ACC112 (cell line): ENCODE results near the gene MGA.
A peak's percentile ranks its signal among the peaks of the same experiment; 100 is the strongest.

Experiments
- H2AFZ ChIP-seq: fragments of 200-600 bp; sonication (generic); one replicate; pipeline ENCODE4 v1.6.0; 2017; ENCODE audit warnings: antibody characterized with exemption, low read length; ENCODE audit not compliant: unreplicated experiment
- H3K27ac ChIP-seq: fragments of 200-600 bp; sonication (generic); 2 replicates; pipeline ENCODE4 v1.5.1; 2014; ENCODE audit warnings: low read depth, mild to moderate bottlenecking, antibody characterized with exemption, low read length, moderate library complexity
- H3K27me3 ChIP-seq: fragments of 200-600 bp; sonication (generic); 2 replicates; pipeline ENCODE4 v1.6.1; 2014; ENCODE audit warnings: mild to moderate bottlenecking, antibody characterized with exemption, low read length, moderate library complexity, mixed read lengths; ENCODE audit not compliant: insufficient read depth
- H3K36me3 ChIP-seq: fragments of 200-600 bp; sonication (generic); 2 replicates; pipeline ENCODE4 v1.6.1; 2016; ENCODE audit warnings: mild to moderate bottlenecking, antibody characterized with exemption, low read length, moderate library complexity, mixed read lengths; ENCODE audit not compliant: insufficient read depth
- H3K4me1 ChIP-seq: fragments of 200-600 bp; sonication (generic); one replicate; pipeline ENCODE4 v1.6.1; 2016; ENCODE audit warnings: low read length, mixed read lengths; ENCODE audit not compliant: insufficient read depth, unreplicated experiment, control insufficient read depth
- H3K4me3 ChIP-seq: fragments of 200-600 bp; sonication (generic); 2 replicates; pipeline ENCODE4 v1.5.1; 2014; ENCODE audit warnings: mild to moderate bottlenecking, low read depth, low read length
- H3K79me2 ChIP-seq: fragments of 200-600 bp; sonication (generic); one replicate; pipeline ENCODE4 v1.6.0; 2016; ENCODE audit warnings: low read length; ENCODE audit not compliant: control insufficient read depth, unreplicated experiment, insufficient read depth

The MGA gene

DNA sequence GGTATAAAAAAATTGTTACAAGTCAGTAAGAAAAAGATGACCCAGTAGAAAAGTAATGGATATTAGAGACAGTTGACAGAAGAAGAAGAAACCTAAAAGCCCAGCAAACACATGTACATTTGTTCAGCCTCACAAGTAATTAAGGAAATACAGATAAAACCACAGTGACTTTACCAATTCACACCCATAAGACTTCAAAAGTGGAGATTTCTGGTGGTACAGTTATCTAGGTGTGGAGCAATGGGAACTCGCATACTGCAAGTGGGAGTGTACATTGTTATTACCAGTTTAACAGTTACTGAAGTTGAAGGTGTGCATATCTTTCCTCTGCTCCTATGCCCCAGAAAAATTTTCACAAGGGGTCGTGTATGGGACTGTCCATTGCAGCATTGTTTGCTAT is 96.0 kb downstream of the MGA start:
- Histone ChIP-seq H3K36me3 (peaks cover 33% of the 10 kb centered on the region), H3K4me3 (no peak overlapping the region), H3K4me1 (no peaks in the 10 kb centered on the region), H3K27me3 (no peaks in the 10 kb centered on the region), H3K27ac (no peak overlapping the region), H2AFZ (no peak overlapping the region), H3K79me2 (no peaks in the 10 kb centered on the region)

- H3K27ac ChIP-seq: peak overlapping the region; percentile 65
These were observed 112.6 kb downstream of the MGA start for GRCh38 chr15:41772720-41773331.

DNA sequence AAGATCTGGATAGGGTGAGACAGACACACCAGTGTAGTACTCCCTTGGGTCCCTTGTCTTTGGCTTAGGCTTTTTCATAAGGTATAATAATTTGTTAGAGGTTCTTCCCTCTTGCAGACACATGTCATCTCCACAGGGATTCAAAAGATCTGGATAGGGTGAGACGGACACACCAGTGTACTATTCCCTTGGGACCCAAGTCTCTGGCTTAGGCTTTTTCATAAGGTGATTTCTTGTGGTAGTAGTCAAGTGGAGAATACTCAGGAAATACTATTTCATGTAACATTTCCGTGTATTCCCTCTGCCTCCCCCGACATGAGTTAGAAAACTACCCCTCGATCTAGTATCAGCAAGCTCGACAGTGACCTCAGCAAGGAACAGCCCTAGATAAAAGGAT is 113.1 kb downstream of the MGA start:
- H2AFZ ChIP-seq: no peak overlapping the region
- H3K4me3 ChIP-seq: peak overlapping the region; percentile 92
- peak overlapping the region; percentile 65 for H3K27ac ChIP-seq
- no peaks in the 10 kb centered on the region for H3K27me3 ChIP-seq
- H3K36me3 ChIP-seq: no peaks in the 10 kb centered on the region; the same call in 1 of the 2 replicates
- H3K4me1 ChIP-seq: peaks cover 45% of the 10 kb centered on the region
- peaks cover 32% of the 10 kb centered on the region for H3K79me2 ChIP-seq

More at GRCh38 chr15:41772720-41773331, 112.6 kb downstream of the MGA start:
- Histone ChIP-seq H3K27me3 (no peaks in the 10 kb centered on the region), H3K36me3 (no peaks in the 10 kb centered on the region; the same call in 1 of the 2 replicates), H3K4me3 (peak overlapping the region; percentile 92), H3K79me2 (peaks cover 27% of the 10 kb centered on the region), H3K4me1 (peaks cover 40% of the 10 kb centered on the region), H2AFZ (no peak overlapping the region)

DNA sequence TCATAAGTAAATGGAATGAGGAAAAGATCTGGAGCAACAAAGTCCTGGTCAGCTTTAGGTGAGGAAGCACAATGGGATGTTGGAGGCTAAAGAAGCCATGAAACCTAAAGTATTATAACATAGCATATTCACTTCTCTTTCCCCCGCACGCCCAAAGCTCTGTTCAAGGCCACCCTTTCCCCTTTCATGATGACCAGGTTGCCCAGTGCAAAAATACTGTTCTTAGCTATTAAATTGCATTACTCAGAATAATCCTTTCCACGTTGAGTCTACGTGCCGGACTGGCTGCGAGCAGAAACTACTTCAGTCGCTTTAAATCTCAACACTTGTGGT is 113.5 kb downstream of the MGA start:
- Histone ChIP-seq H3K36me3 (no peaks in the 10 kb centered on the region), H3K27me3 (no peaks in the 10 kb centered on the region), H3K4me3 (peak overlapping the region; percentile 92), H3K4me1 (peaks cover 48% of the 10 kb centered on the region), H2AFZ (no peak overlapping the region), H3K79me2 (peaks cover 35% of the 10 kb centered on the region), H3K27ac (peak overlapping the region; percentile 65)

DNA sequence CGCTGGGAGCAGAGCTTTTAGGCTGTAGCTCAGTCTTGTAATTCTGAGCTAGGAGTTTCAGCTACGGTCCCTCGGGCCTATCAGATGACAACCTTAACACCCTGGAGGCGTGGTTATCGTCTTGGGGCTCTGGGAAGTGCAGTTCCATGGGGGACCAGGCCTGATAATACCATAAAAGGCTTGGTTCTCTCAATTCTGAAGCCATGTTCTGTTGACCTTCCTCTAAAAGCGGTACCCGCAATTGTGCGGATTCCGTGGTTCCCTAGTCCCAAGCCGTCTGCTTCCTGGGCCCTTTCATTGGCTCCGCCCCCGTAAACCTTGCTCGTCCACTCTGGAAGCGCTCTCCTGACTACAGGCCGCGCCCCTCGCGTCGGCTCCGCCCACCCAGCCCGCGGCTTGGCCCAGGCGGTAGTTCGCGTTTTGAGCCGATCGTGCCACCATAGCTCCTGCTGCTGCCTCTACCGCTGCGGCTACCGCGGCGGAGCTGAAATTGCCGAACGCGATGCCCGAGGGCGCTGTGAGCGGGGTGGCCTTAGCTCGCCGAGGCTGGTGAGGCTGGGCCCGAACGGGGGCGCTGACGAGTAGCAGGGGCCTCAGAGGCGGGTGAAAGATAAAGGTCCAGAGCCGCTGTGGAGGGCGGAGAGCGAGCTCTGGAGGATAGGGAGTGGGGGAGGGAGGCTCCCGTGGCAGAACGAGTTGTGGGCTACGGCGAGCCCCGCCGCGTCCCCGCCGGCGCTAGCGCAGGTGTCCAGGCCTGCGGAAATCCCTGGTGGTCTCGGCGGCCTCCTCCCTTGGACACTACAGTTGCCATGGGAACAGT is 114.1 kb downstream of the MGA start, which contains the start of gene MAPKBP1:
Gene MAPKBP1 (plus strand): TSS at position 423 of the 820 bp plus-strand sequence. CDS start 792 bp downstream, outside the sequence.
- peak within 1 kb of the TSS; percentile 92 for H3K4me3 ChIP-seq
- H3K79me2 ChIP-seq: peaks cover 37% of the 10 kb centered on the region
- no peaks in the 10 kb centered on the region for H3K27me3 ChIP-seq
- peaks cover 52% of the 10 kb centered on the region for H3K4me1 ChIP-seq
- peak within 1 kb of the TSS; percentile 65 for H3K27ac ChIP-seq
- no peaks in the 10 kb centered on the region for H3K36me3 ChIP-seq
- H2AFZ ChIP-seq: no peak within 1 kb of the TSS

DNA sequence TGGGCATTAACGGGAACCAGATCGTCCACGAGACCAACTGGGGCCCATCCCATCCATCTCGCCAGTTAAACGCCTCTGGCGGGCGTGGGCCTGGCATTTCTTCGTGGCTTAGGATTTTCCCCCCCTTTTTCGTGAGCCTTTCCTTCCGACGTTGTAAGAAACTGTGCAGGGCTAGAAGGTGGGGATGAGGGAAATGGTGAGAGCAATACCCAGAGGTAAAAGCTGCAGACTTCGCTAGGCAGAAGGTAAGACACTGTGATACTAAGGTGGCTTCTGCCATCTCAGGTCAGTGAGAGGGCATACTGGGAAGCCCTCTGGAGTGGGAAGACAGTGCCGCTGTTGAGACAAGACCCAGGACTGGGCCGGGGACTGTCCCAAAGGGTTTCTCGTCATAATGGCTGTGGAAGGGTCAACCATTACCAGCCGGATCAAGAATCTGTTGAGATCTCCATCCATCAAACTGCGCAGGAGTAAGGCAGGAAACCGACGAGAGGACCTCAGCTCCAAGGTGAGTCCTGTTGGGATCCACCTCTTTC is 114.7 kb downstream of the MGA start:
- no peak overlapping the region for H2AFZ ChIP-seq
- H3K36me3 ChIP-seq: no peaks in the 10 kb centered on the region
- peaks cover 58% of the 10 kb centered on the region for H3K4me1 ChIP-seq
- H3K27me3 ChIP-seq: no peaks in the 10 kb centered on the region
- H3K27ac ChIP-seq: peak overlapping the region; percentile 65
- H3K79me2 ChIP-seq: peaks cover 43% of the 10 kb centered on the region
- peak overlapping the region; percentile 92 for H3K4me3 ChIP-seq

GRCh38 chr15:41775651-41776050 is 115.4 kb downstream of the MGA start:
- peak overlapping the region; percentile 65 for H3K27ac ChIP-seq
- H3K27me3 ChIP-seq: no peaks in the 10 kb centered on the region
- H2AFZ ChIP-seq: no peak overlapping the region
- peaks cover 65% of the 10 kb centered on the region for H3K4me1 ChIP-seq
- peaks cover 48% of the 10 kb centered on the region for H3K79me2 ChIP-seq
- no peaks in the 10 kb centered on the region for H3K36me3 ChIP-seq
- peak overlapping the region; percentile 92 for H3K4me3 ChIP-seq

GRCh38 chr15:41777421-41777973 is 117.3 kb downstream of the MGA start:
- peak overlapping the region; percentile 52 for H3K27ac ChIP-seq
- peaks cover 58% of the 10 kb centered on the region for H3K79me2 ChIP-seq
- peaks cover 66% of the 10 kb centered on the region for H3K4me1 ChIP-seq

DNA sequence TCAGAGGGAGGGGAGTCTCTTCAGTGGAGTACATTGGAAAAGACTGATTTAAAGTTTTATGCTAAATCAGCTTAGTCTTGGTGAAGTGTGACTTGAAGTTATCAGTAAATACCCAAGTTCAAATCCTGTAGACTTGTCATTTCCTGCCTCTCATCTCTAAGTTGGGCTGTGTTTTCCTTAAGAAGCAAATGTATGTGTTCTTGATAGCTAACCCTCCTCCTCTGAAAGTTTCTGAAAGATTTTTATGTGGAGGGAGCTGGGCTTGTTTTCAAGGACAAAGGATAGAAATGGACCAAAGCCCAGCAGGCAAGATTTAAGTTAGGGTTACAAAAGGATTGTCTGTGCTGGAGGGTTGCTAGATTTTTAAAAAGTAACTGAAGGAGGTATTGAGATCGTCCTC is 118.3 kb downstream of the MGA start:
- H3K79me2 ChIP-seq: peaks cover 66% of the 10 kb centered on the region
- H3K36me3 ChIP-seq: no peaks in the 10 kb centered on the region
- H3K4me3 ChIP-seq: peak overlapping the region; percentile 57; the same call in 1 of the 2 replicates
- peaks cover 56% of the 10 kb centered on the region for H3K4me1 ChIP-seq
- H2AFZ ChIP-seq: no peak overlapping the region
- peak overlapping the region; percentile 52 for H3K27ac ChIP-seq
- H3K27me3 ChIP-seq: no peaks in the 10 kb centered on the region

More at GRCh38 chr15:41777421-41777973, 117.3 kb downstream of the MGA start:
- Histone ChIP-seq H3K27me3 (no peaks in the 10 kb centered on the region), H2AFZ (no peak overlapping the region), H3K36me3 (no peaks in the 10 kb centered on the region), H3K4me3 (peak overlapping the region; percentile 57)

DNA sequence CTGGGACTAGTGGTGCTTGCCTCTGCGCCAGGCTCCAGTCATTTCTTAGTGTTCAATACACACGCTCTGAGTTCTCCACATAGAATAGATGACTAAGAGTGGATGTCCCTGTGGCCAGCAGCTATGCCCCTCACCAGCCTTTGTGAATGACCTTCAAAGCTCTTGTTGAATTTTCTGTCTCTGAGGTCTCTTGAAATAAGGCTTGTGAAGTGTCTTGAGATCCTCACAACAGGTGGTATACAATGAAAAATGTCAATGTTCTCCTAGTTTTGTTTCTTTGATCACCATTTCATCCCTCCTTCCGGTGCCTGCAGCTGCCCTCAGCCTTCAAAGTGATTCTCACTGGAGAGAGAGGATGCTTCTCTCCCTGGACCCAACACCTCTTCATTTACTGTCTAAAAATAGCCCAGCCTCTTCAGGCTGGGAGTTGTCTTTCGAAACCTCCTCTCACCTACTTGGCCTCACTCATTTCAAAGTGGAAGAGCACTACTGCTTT is 119.5 kb downstream of the MGA start:
- H2AFZ ChIP-seq: no peak overlapping the region
- H3K27ac ChIP-seq: no peak overlapping the region; the same call in 1 of the 2 replicates
- peaks cover 53% of the 10 kb centered on the region for H3K4me1 ChIP-seq
- no peaks in the 10 kb centered on the region for H3K36me3 ChIP-seq
- no peaks in the 10 kb centered on the region for H3K27me3 ChIP-seq
- H3K79me2 ChIP-seq: peaks cover 71% of the 10 kb centered on the region
- H3K4me3 ChIP-seq: no peak overlapping the region; the same call in 1 of the 2 replicates
